BJ (cell line): Measurements from ENCODE around the gene MOCS1. TPM values are rescaled to one million over a fixed set of nuclear protein-coding genes. Genes with fewer than 3 reads are reported as not detected.

Experiments
- CTCF ChIA-PET: fragments of 350-600 bp; formaldehyde crosslinking; extraction: SDS; loops from one replicate; lab custom pipeline; 2021; ENCODE audit warnings: antibody characterized with exemption, inconsistent platforms; lab: Yijun Ruan, JAX
- POLR2A ChIA-PET: fragments of 300-600 bp; sonication (Branson Sonifier 250); formaldehyde crosslinking; extraction: SDS; loops from one replicate; lab custom pipeline; 2021; ENCODE audit warnings: antibody characterized with exemption; lab: Charles Lee
- DNase-seq: peaks from one replicate; pipeline ENCODE4 v3.0.0-alpha.2; 2011; ENCODE audit warnings: low read depth
- H3K27me3 ChIP-seq: 2 replicates; pipeline ENCODE4 v1.6.0; 2011; ENCODE audit warnings: low read length; ENCODE audit not compliant: control insufficient read depth, insufficient read depth
- H3K36me3 ChIP-seq: 2 replicates; pipeline ENCODE4 v1.5.1; 2011; ENCODE audit warnings: low read length; ENCODE audit not compliant: control insufficient read depth, insufficient read depth
- H3K4me3 ChIP-seq: 2 replicates; pipeline ENCODE4 v1.5.1; 2011; ENCODE audit warnings: low read depth, mild to moderate bottlenecking, control low read depth, low read length
- CTCF ChIP-seq: IDR thresholded peaks from 2 replicates; pipeline ENCODE4 v1.5.1; 2011; ENCODE audit warnings: low read depth, mild to moderate bottlenecking, control low read depth, inconsistent platforms, low read length, moderate library complexity; ENCODE audit not compliant: insufficient read depth
- polyA plus RNA-seq: library from polyadenylated mRNA; depleted of rRNA; stranded (reverse); fragments of >200 nt; gene quantifications from 2 replicates; pipeline ENCODE4 v1.2.3, GENCODE V29; 2011; rRNA removed

MOCS1 gene
- polyA plus RNA-seq, 1 experiment, result 13.4 TPM

GRCh38 chr6:39865011-39865888 lies 69.0 kb downstream of the MOCS1 start:
- no peak overlapping the region for H3K4me3 ChIP-seq
- no peaks in the 10 kb centered on the region for H3K27me3 ChIP-seq
- POLR2A ChIA-PET, result no interaction called here
- CTCF ChIA-PET, result interaction anchor here (0.6 to 3.3 kb wide), 33 partner anchors 10 to 517 kb away, joined by 3 to 40 read pairs (median 4); no protein-coding TSS in a partner anchor
- peaks cover 26% of the 10 kb centered on the region for H3K36me3 ChIP-seq
- DNase-seq, result no peak
- peak; percentile 80 for TF ChIP-seq CTCF

GRCh38 chr6:39861663-39862062 lies 72.6 kb downstream of the MOCS1 start:
- Histone ChIP-seq H3K27me3 (no peaks in the 10 kb centered on the region), H3K36me3 (peaks cover 29% of the 10 kb centered on the region), H3K4me3 (no peak overlapping the region)
- CTCF ChIA-PET, result no interaction called here
- POLR2A ChIA-PET, result no interaction called here
- TF ChIP-seq CTCF, result no peak
- no peak for DNase-seq

GRCh38 chr6:39859025-39859424 lies 75.2 kb downstream of the MOCS1 start:
- ChIA-PET CTCF (no interaction called here), POLR2A (no interaction called here)
- peaks cover 25% of the 10 kb centered on the region for H3K36me3 ChIP-seq
- TF ChIP-seq CTCF, result no peak
- no peaks in the 10 kb centered on the region for H3K27me3 ChIP-seq
- DNase-seq, result no peak
- no peak overlapping the region for H3K4me3 ChIP-seq

DNA sequence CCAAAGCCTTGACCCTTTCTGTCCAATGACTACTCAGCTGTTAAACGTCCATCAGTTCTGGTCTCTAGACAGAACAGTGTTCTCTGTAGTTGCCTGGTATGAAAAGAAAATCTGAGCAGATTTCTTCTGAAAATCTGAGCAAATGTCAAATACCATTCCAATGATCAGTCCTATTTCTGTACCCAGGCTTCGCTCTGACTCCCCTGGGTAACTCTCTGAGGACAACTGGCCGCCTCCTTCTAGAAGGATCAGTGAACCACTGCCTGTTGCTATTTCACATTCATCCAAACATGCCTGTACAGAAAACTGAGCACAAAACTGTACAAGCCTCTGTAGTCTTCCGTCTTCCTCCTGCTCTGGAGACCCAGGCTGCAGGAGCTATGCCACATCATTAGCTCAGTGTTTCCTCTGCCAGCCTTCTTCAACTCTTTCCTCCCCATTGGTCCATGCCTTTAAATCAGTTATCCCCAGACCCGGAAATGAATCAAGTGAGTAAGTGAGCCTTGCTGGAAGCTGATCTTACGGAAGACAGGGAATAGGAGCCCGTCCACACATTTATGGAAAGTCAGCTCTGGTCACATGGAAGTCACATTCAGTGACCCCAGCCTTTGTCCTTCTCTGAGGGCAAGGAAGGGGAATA lies 78.8 kb downstream of the MOCS1 start:
- ChIA-PET CTCF (interaction anchor here (1.0 to 3.9 kb wide), 5 partner anchors 11 to 1172 kb away, joined by 3 to 29 read pairs (median 3); no protein-coding TSS in a partner anchor), POLR2A (no interaction called here)
- DNase-seq, result no peak

More for the DNA sequence above, 78.8 kb downstream of the MOCS1 start:
- TF ChIP-seq CTCF, result no peak
- Histone ChIP-seq H3K36me3 (peaks cover 18% of the 10 kb centered on the region), H3K4me3 (no peak overlapping the region), H3K27me3 (no peaks in the 10 kb centered on the region)

Other genes with a start within 250 kb of the MOCS1 start
- 0.56 and 0.58 TPM in 2 replicates for gene KIF6, start 209.1 kb downstream of the MOCS1 start, polyA plus RNA-seq
- 39.7 and 60.6 TPM in 2 replicates for gene DAAM2, start 142.1 kb downstream of the MOCS1 start, polyA plus RNA-seq